GM21528 (cell line): ENCODE measurements around the gene CD48.

Experiments
- ATAC-seq: cut with Tn5 transposase; IDR thresholded peaks from one replicate; pipeline ENCODE4 v1.9.1; 2021; ENCODE audit warnings: mild to moderate bottlenecking, moderate library complexity; ENCODE audit not compliant: unreplicated experiment, low FRiP score

CD48 gene

GRCh38 chr1:160637821-160638539 lies 73.6 kb downstream of the CD48 start:
- ATAC-seq, result no peak

GRCh38 chr1:160637065-160637464 lies 74.6 kb downstream of the CD48 start:
- ATAC-seq, result no peak

GRCh38 chr1:160636547-160636946 lies 75.1 kb downstream of the CD48 start:
- no peak for ATAC-seq

- ATAC-seq, result no peak
Observed at GRCh38 chr1:160636076-160636475, 75.5 kb downstream of the CD48 start.

- no peak for ATAC-seq
Observed at GRCh38 chr1:160634543-160635491, 76.8 kb downstream of the CD48 start.

- no peak for ATAC-seq
Observed at GRCh38 chr1:160633330-160633903, 78.2 kb downstream of the CD48 start.

- no peak for ATAC-seq
Observed at GRCh38 chr1:160631983-160632625, 79.5 kb downstream of the CD48 start.

- ATAC-seq, result no peak
Observed at GRCh38 chr1:160630523-160631451, 80.8 kb downstream of the CD48 start.

GRCh38 chr1:160629286-160630210 lies 82.1 kb downstream of the CD48 start:
- no peak for ATAC-seq

- ATAC-seq, result no peak
Observed at GRCh38 chr1:160628799-160629263, 82.8 kb downstream of the CD48 start.
